ENCODE measurements around the gene GLOD4. TPM values are rescaled to one million over a fixed set of nuclear protein-coding genes. Genes with fewer than 3 reads are reported as not detected.
A peak's percentile ranks its signal among the peaks of the same experiment; 100 is the strongest.

GLOD4 gene
- polyA plus RNA-seq, 6 donors from 2014 or later = 68.9 to 83.9 (median 81.3) TPM

- ATAC-seq (ENCODE audit: low read depth in 2 of 2) = no peak
- Mint-ChIP-seq H3K27me3 (peaks cover 0 to 15% (median 4%) of the 10 kb centered on the region in 3 donors), H3K27ac (peak overlapping the region in 1 of 6 donors; percentile 11), H3K9me3 (no peaks in the 10 kb centered on the region), H3K36me3 (no peaks in the 10 kb centered on the region), H3K4me1 (peaks cover 12 to 29% (median 28%) of the 10 kb centered on the region in 3 donors), H3K4me3 (no peak overlapping the region)
- DNase-seq = no peak
Measured at GRCh38 chr17:737561-738113, 44.4 kb downstream of the GLOD4 start.

GRCh38 chr17:733743-734142 is 48.3 kb downstream of the GLOD4 start:
- H3K27me3 Mint-ChIP-seq = peaks cover 9 to 33% (median 18%) of the 10 kb centered on the region in 3 donors
- no peak for ATAC-seq (ENCODE audit: low read depth in 2 of 2)
- H3K4me3 Mint-ChIP-seq = peak overlapping the region; percentile 71 to 90 (median 88)
- no peak for DNase-seq
- peak overlapping the region in 3 of 6 donors; percentile 11 to 79 (median 76) for H3K27ac Mint-ChIP-seq
- H3K4me1 Mint-ChIP-seq = peaks cover 0 to 14% (median 12%) of the 10 kb centered on the region in 3 donors
- H3K36me3 Mint-ChIP-seq = no peaks in the 10 kb centered on the region
- H3K9me3 Mint-ChIP-seq = no peaks in the 10 kb centered on the region

- Mint-ChIP-seq H3K9me3 (no peaks in the 10 kb centered on the region), H3K4me3 (peak overlapping the region; percentile 82 to 90 (median 88)), H3K27ac (peak overlapping the region in 5 of 6 donors; percentile 11 to 79 (median 60)), H3K4me1 (peaks cover 0 to 14% (median 12%) of the 10 kb centered on the region in 3 donors), H3K27me3 (peaks cover 9 to 33% (median 21%) of the 10 kb centered on the region in 3 donors), H3K36me3 (no peaks in the 10 kb centered on the region)
- peak; percentile 11 for DNase-seq
- peak; percentile 39 to 46 for ATAC-seq (ENCODE audit: low read depth in 2 of 2)
Measured at GRCh38 chr17:732902-733720, 49.0 kb downstream of the GLOD4 start.

- Mint-ChIP-seq H3K27me3 (peaks cover 9 to 33% (median 21%) of the 10 kb centered on the region in 3 donors), H3K9me3 (no peaks in the 10 kb centered on the region), H3K27ac (peak within 1 kb of the TSS in 4 of 6 donors; percentile 59 to 79 (median 68)), H3K4me3 (peak within 1 kb of the TSS; percentile 82 to 90 (median 88)), H3K36me3 (no peaks in the 10 kb centered on the region), H3K4me1 (peaks cover 0 to 14% (median 12%) of the 10 kb centered on the region in 3 donors)
- peak; percentile 31 for DNase-seq
- peak; percentile 63 to 66 for ATAC-seq (ENCODE audit: low read depth in 2 of 2)
Measured at GRCh38 chr17:732067-732901, 49.8 kb downstream of the GLOD4 start, which contains the start of gene TLCD3A. Gene TLCD3A (plus strand): TSS chr17:732596. CDS start chr17:732648, 52 bp downstream.

GRCh38 chr17:731644-732066 is 50.4 kb downstream of the GLOD4 start:
- Mint-ChIP-seq H3K27ac (peak overlapping the region in 3 of 6 donors; percentile 42 to 59 (median 57)), H3K4me3 (peak overlapping the region; percentile 66 to 90 (median 77)), H3K27me3 (peaks cover 15 to 38% (median 21%) of the 10 kb centered on the region in 3 donors), H3K36me3 (no peaks in the 10 kb centered on the region), H3K9me3 (no peaks in the 10 kb centered on the region), H3K4me1 (peaks cover 0 to 14% (median 12%) of the 10 kb centered on the region in 3 donors)
- DNase-seq = no peak
- ATAC-seq (ENCODE audit: low read depth in 2 of 2) = peak in 1 of 2 donors; percentile 15

GRCh38 chr17:728911-729310 is 53.2 kb downstream of the GLOD4 start:
- Mint-ChIP-seq H3K9me3 (no peaks in the 10 kb centered on the region), H3K27ac (no peak overlapping the region), H3K4me3 (peak overlapping the region in 2 of 8 donors; percentile 15 to 62), H3K36me3 (no peaks in the 10 kb centered on the region), H3K4me1 (peaks cover 0 to 11% (median 9%) of the 10 kb centered on the region in 3 donors), H3K27me3 (peaks cover 17 to 43% (median 19%) of the 10 kb centered on the region in 3 donors)
- DNase-seq = no peak
- no peak for ATAC-seq (ENCODE audit: low read depth in 2 of 2)

GRCh38 chr17:726271-726919 is 55.7 kb downstream of the GLOD4 start:
- H3K4me1 Mint-ChIP-seq = peaks cover 0 to 3% (median 0%) of the 10 kb centered on the region in 3 donors
- H3K27me3 Mint-ChIP-seq = peaks cover 17 to 28% (median 17%) of the 10 kb centered on the region in 3 donors
- no peaks in the 10 kb centered on the region for H3K36me3 Mint-ChIP-seq
- DNase-seq (no peak), ATAC-seq (ENCODE audit: low read depth in 2 of 2) (no peak)
- no peak overlapping the region for H3K4me3 Mint-ChIP-seq
- no peaks in the 10 kb centered on the region for H3K9me3 Mint-ChIP-seq
- peak overlapping the region in 1 of 6 donors; percentile 37 for H3K27ac Mint-ChIP-seq

- DNase-seq (no peak), ATAC-seq (ENCODE audit: low read depth in 2 of 2) (no peak)
- Mint-ChIP-seq H3K36me3 (no peaks in the 10 kb centered on the region), H3K9me3 (no peaks in the 10 kb centered on the region), H3K4me1 (no peaks in the 10 kb centered on the region), H3K4me3 (no peak overlapping the region), H3K27ac (no peak overlapping the region), H3K27me3 (peaks cover 11 to 22% (median 15%) of the 10 kb centered on the region in 3 donors)
Measured at GRCh38 chr17:725746-726145, 56.3 kb downstream of the GLOD4 start.

GRCh38 chr17:725084-725483 is 57.0 kb downstream of the GLOD4 start:
- no peaks in the 10 kb centered on the region for H3K4me1 Mint-ChIP-seq
- H3K9me3 Mint-ChIP-seq = no peaks in the 10 kb centered on the region
- no peak for DNase-seq
- H3K4me3 Mint-ChIP-seq = no peak overlapping the region
- H3K36me3 Mint-ChIP-seq = no peaks in the 10 kb centered on the region
- no peak overlapping the region for H3K27ac Mint-ChIP-seq
- peaks cover 8 to 15% (median 10%) of the 10 kb centered on the region in 3 donors for H3K27me3 Mint-ChIP-seq
- no peak for ATAC-seq (ENCODE audit: low read depth in 2 of 2)

GRCh38 chr17:721540-721937 is 60.5 kb downstream of the GLOD4 start:
- DNase-seq = no peak
- Mint-ChIP-seq H3K27ac (peak overlapping the region in 2 of 6 donors; percentile 16 to 33), H3K27me3 (peaks cover 0 to 8% (median under 1%) of the 10 kb centered on the region in 3 donors), H3K9me3 (no peaks in the 10 kb centered on the region), H3K36me3 (no peaks in the 10 kb centered on the region), H3K4me1 (peaks cover 0 to 3% (median 0%) of the 10 kb centered on the region in 3 donors), H3K4me3 (no peak overlapping the region)
- no peak for ATAC-seq (ENCODE audit: low read depth in 2 of 2)

GRCh38 chr17:720706-721539 is 61.2 kb downstream of the GLOD4 start:
- Mint-ChIP-seq H3K4me1 (peaks cover 0 to 3% (median 0%) of the 10 kb centered on the region in 3 donors), H3K9me3 (no peaks in the 10 kb centered on the region), H3K36me3 (no peaks in the 10 kb centered on the region), H3K27ac (peak overlapping the region in 1 of 6 donors; percentile 33), H3K27me3 (peaks cover 0 to 4% (median 0%) of the 10 kb centered on the region in 3 donors), H3K4me3 (no peak overlapping the region)
- DNase-seq (no peak), ATAC-seq (ENCODE audit: low read depth in 2 of 2) (no peak)

- Mint-ChIP-seq H3K27me3 (no peaks in the 10 kb centered on the region), H3K36me3 (no peaks in the 10 kb centered on the region), H3K9me3 (no peaks in the 10 kb centered on the region), H3K4me3 (peak overlapping the region in 1 of 8 donors; percentile 62), H3K27ac (no peak overlapping the region), H3K4me1 (peaks cover 10 to 17% (median 11%) of the 10 kb centered on the region in 3 donors)
- no peak for ATAC-seq (ENCODE audit: low read depth in 2 of 2)
- DNase-seq = no peak
Measured at GRCh38 chr17:718075-718474, 64.0 kb downstream of the GLOD4 start.

All from naive B cell (primary cell).